GM21360 (cell line): ENCODE measurements around the gene NCKAP5.

Experiments used
- ATAC-seq: cut with Tn5 transposase; IDR thresholded peaks from one replicate; pipeline ENCODE4 v1.9.1; 2021; ENCODE audit warnings: mild to moderate bottlenecking, moderate library complexity; ENCODE audit not compliant: unreplicated experiment

Gene NCKAP5

DNA sequence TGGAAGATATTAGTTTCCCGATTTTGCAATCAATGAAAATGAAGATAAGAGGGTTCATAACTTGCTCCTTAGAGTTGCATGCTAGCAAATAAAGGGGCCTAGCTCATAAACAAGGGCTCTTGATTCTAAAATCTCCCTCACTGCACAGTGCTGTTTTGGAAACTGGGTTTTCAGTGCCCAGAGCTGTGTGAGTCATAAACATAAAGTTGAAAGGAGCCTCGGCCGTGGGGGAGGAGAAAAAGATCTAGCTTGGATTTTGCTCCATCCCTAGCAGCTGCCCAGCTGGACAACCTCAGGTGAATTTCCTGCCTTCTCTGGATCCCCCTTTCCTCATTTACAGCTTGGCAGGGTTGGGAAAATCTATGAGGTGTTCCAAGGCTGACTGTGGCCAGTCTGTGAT lies 940.7 kb downstream of the NCKAP5 start:
- no peak for ATAC-seq

GRCh38 chr2:132623096-132623839 lies 945.0 kb downstream of the NCKAP5 start:
- no peak for ATAC-seq
